Right renal pelvis (tissue), 4 donors: Measurements from ENCODE around the gene AP4E1. TPM values are rescaled to one million over a fixed set of nuclear protein-coding genes. Genes with fewer than 3 reads are reported as not detected.
"Not testable (repeated sequence)": the region's sequence is repeated elsewhere in the genome, so short reads cannot be mapped to it uniquely, and the experiment has no call there.

Experiments used
- DNase-seq, 4 donors: peaks; one replicate each; pipeline ENCODE4 v3.0.0-alpha.2; 2013; ENCODE audit warnings: low read depth in 4 of 4, low spot score in 3 of 4, missing footprints in 1 of 4
- polyA plus RNA-seq, 4 donors: library from polyadenylated mRNA; unstranded; fragments of 120-200 nt; gene quantifications; one replicate each; pipeline ENCODE4 v1.2.1, GENCODE V29; 2013; ENCODE audit not compliant: insufficient read length in 4 of 4

AP4E1 gene
- 10 to 100 TPM in 2 of 4 donors, 1 to 10 TPM in 2; 8.0 to 10.8 (median 9.6) TPM for polyA plus RNA-seq

GRCh38 chr15:50908209-50909009, at the start of gene AP4E1:
AP4E1 (plus strand) TSS chr15:50908683; CDS start chr15:50908779, 96 bp downstream.
- DNase-seq = peak; percentile 90 to 93 (median 91)

GRCh38 chr15:50860824-50861223, 47.7 kb upstream of the AP4E1 start:
- no peak for DNase-seq

- DNase-seq = no peak
These were observed 45.9 kb upstream of the AP4E1 start for GRCh38 chr15:50862553-50862952.

- DNase-seq = no peak
These were observed 43.6 kb upstream of the AP4E1 start for GRCh38 chr15:50864873-50865272.

- no peak for DNase-seq
These were observed 42.7 kb upstream of the AP4E1 start for GRCh38 chr15:50865515-50866353.

GRCh38 chr15:50871832-50872231, 36.7 kb upstream of the AP4E1 start:
- no peak for DNase-seq

- no peak for DNase-seq
These were observed 35.6 kb upstream of the AP4E1 start for GRCh38 chr15:50872832-50873426.

- no peak for DNase-seq
These were observed 34.5 kb upstream of the AP4E1 start for GRCh38 chr15:50873935-50874361.

- not testable (repeated sequence) for DNase-seq
These were observed 33.2 kb upstream of the AP4E1 start for GRCh38 chr15:50875238-50875637.

GRCh38 chr15:50876260-50876988, 32.1 kb upstream of the AP4E1 start:
- DNase-seq = no peak

GRCh38 chr15:50876989-50877360, 31.5 kb upstream of the AP4E1 start:
- peak; percentile 74 to 82 (median 77) for DNase-seq

GRCh38 chr15:50879016-50879617, 29.4 kb upstream of the AP4E1 start:
- DNase-seq = no peak

GRCh38 chr15:50880206-50880605, 28.3 kb upstream of the AP4E1 start:
- DNase-seq = no peak

GRCh38 chr15:50880651-50881114, 27.8 kb upstream of the AP4E1 start:
- DNase-seq = no peak

- no peak for DNase-seq
These were observed 27.1 kb upstream of the AP4E1 start for GRCh38 chr15:50881121-50882048.

- DNase-seq = no peak
These were observed 24.6 kb upstream of the AP4E1 start for GRCh38 chr15:50883903-50884302.

GRCh38 chr15:50884540-50884939, 23.9 kb upstream of the AP4E1 start:
- DNase-seq = no peak

GRCh38 chr15:50886139-50886467, 22.4 kb upstream of the AP4E1 start:
- no peak for DNase-seq
